Natural killer cell (primary cell): ENCODE data around the gene ACSS3. TPM values are rescaled to one million over a fixed set of nuclear protein-coding genes. Genes with fewer than 3 reads are reported as not detected.

Experiments
- ATAC-seq, 3 donors: fragments of 150-1000 bp in 2 of 3; fragments of 200-7000 bp in 1 of 3; cut with Tn5 transposase; 1 replicate in 1 of 3; 2 replicates in 2 of 3; pipeline ENCODE4 v1.10.0; 2021; ENCODE audit warnings: mild to moderate bottlenecking in 2 of 3, moderate library complexity in 2 of 3
- DNase-seq, 2 donors: peaks; one replicate each; pipeline versions ENCODE4 v3.0.0 to v3.0.0-alpha.2; 2013 to 2021; ENCODE audit warnings: mixed read lengths in 1 of 2
- H3K27ac ChIP-seq: one replicate; pipeline ENCODE4 v1.5.1; 2013; ENCODE audit warnings: mild to moderate bottlenecking, low read length
- H3K27me3 ChIP-seq: one replicate; pipeline ENCODE4 v1.6.1; 2013; ENCODE audit warnings: low read length; ENCODE audit not compliant: control insufficient read depth, insufficient read depth
- H3K36me3 ChIP-seq: one replicate; pipeline ENCODE4 v1.6.1; 2013; ENCODE audit warnings: low read length; ENCODE audit not compliant: control insufficient read depth, insufficient read depth
- H3K4me1 ChIP-seq: one replicate; pipeline ENCODE4 v1.6.1; 2013; ENCODE audit warnings: low read length; ENCODE audit not compliant: control insufficient read depth, insufficient read depth
- H3K4me3 ChIP-seq: one replicate; pipeline ENCODE4 v1.5.1; 2013; ENCODE audit warnings: low read length
- H3K9me3 ChIP-seq: one replicate; pipeline ENCODE4 v1.6.1; 2013; ENCODE audit warnings: low read length; ENCODE audit not compliant: control insufficient read depth, insufficient read depth
- H3K27ac Mint-ChIP-seq, 2 donors: one replicate each; pipeline ENCODE4 v1.8.0; 2022; ENCODE audit warnings: mild to moderate bottlenecking in 2 of 2, mixed read lengths in 2 of 2, moderate library complexity in 1 of 2
- H3K27me3 Mint-ChIP-seq, 2 donors: one replicate each; pipeline ENCODE4 v1.8.0; 2022; ENCODE audit warnings: low read depth in 2 of 2, mixed read lengths in 2 of 2
- H3K36me3 Mint-ChIP-seq: one replicate; pipeline ENCODE4 v1.8.0; 2022; ENCODE audit warnings: mixed read lengths
- H3K4me1 Mint-ChIP-seq, 2 donors: one replicate each; pipeline ENCODE4 v1.8.0; 2022; ENCODE audit warnings: mixed read lengths in 2 of 2
- H3K4me3 Mint-ChIP-seq: one replicate; pipeline ENCODE4 v1.8.0; 2022; ENCODE audit warnings: mild to moderate bottlenecking, moderate library complexity, mixed read lengths
- H3K9me3 Mint-ChIP-seq, 2 donors: one replicate each; pipeline ENCODE4 v1.8.0; 2022; ENCODE audit warnings: mixed read lengths in 2 of 2
- CTCF ChIP-seq: fragments of 200-600 bp; IDR thresholded peaks from one replicate; pipeline ENCODE4 v1.8.0; 2022; ENCODE audit warnings: antibody characterized with exemption
- WGBS: methylation state at CpG from one replicate; pipeline ENCODE4 v1.1.7; 2013; ENCODE audit warnings: missing lambda C conversion rate; ENCODE audit not compliant: insufficient coverage; 5-methylcytosine and 5-hydroxymethylcytosine counted together
- intact Hi-C: fragments of 100-400 bp; cut with micrococcal nuclease; formaldehyde crosslinking; loops from one replicate; pipeline ENCODE4 v1.14.2; 2022
- total RNA-seq, 4 donors: library from RNA; stranded (reverse); fragments of 120-200 nt in 1 of 4; gene quantifications; one replicate each; pipeline versions ENCODE4 v1.2.3 to v1.2.4, GENCODE V29; 2013 to 2022

ACSS3 gene
- total RNA-seq, 3 donors from 2014 or later (not counting 1 experiment from before 2014, with no cell fraction given): 2.9 TPM; not detected in 2

DNA sequence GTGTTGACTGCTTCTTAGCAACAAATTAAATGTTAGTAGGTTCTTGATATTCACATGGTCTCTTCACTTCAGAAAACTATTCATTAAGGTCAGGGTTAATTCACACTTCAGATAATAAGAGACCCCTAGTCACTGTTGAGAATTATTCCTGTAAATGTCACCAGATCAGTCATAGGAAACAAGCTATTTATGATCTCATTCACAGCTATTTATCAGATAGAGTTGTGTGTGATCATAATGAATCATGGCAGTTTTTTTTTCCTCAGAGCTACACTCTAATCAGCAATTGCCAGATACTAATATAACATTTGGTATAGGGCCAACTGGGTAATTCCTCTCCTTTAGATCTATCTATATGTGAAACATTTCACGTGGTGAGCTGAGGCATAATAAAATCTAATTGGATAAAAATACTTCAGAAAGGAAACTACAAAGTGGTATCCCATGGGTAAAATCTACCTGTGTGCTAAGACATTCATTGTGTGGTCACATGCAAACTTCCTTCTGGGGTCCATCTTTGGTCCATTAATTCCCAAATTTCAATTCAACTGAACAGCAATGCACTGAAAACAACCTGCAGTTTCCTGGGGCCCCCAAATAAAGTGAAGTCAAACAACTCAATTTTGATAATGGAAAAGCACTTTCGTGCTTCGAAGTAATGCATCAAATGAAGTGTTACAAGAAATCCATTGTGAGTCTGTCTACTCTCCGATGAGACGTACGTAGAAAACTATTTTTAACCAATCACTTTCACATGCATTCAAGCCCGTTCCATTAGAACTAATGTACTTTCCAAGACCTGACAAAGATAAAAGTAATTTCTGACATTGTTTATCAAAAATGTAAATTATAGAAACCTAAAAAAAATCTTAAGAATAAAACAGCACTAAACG is 197.0 kb downstream of the ACSS3 start:
- Histone ChIP-seq H3K4me3 (no peak overlapping the region), H3K27me3 (no peaks in the 10 kb centered on the region), H3K27ac (no peak overlapping the region), H3K36me3 (no peaks in the 10 kb centered on the region), H3K9me3 (no peaks in the 10 kb centered on the region), H3K4me1 (no peaks in the 10 kb centered on the region)
- no peak for TF ChIP-seq CTCF
- 97% methylated on average over 5 of the region's 8 CpGs for whole genome bisulfite sequencing
- Mint-ChIP-seq H3K4me3 (no peak overlapping the region), H3K9me3 (peaks cover 5 to 7% of the 10 kb centered on the region in 2 donors), H3K4me1 (no peaks in the 10 kb centered on the region), H3K27ac (no peak overlapping the region), H3K36me3 (no peaks in the 10 kb centered on the region), H3K27me3 (no peaks in the 10 kb centered on the region)
- intact Hi-C loops: no loop called here
- DNase-seq: no peak
- ATAC-seq: no peak

- H3K36me3 ChIP-seq: no peaks in the 10 kb centered on the region
- H3K4me3 ChIP-seq: no peak overlapping the region
- Mint-ChIP-seq H3K36me3 (no peaks in the 10 kb centered on the region), H3K27me3 (no peaks in the 10 kb centered on the region), H3K4me3 (no peak overlapping the region), H3K4me1 (no peaks in the 10 kb centered on the region), H3K9me3 (peaks cover 4 to 9% of the 10 kb centered on the region in 2 donors), H3K27ac (no peak overlapping the region)
- H3K27me3 ChIP-seq: no peaks in the 10 kb centered on the region
- no peak for ATAC-seq
- H3K27ac ChIP-seq: no peak overlapping the region
- no peak for DNase-seq
- no peaks in the 10 kb centered on the region for H3K9me3 ChIP-seq
- intact Hi-C loops: no loop called here
- H3K4me1 ChIP-seq: no peaks in the 10 kb centered on the region
- WGBS: 56% methylated on average over 3 of the region's 3 CpGs
- no peak for TF ChIP-seq CTCF
These were observed 206.3 kb downstream of the ACSS3 start for GRCh38 chr12:81284137-81284536.

DNA sequence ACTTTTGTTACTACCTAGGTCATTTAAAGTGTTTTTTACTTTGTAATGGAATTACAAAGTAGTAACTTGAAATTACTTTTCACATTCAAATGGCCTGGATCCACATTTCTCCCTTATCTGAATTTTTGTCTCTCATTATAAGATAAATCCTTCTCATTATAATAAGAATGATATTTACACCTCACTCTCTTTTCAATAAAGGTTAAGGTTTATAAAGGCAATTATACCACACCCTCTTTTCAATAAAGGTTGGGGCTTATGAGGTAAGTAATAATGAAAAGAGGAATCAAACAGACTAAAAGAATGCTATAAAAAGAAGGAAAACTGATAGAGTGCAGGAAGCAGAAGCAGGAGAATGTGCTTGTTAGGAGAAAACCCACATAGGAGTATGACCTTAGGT is 210.8 kb downstream of the ACSS3 start:
- ATAC-seq (no peak), DNase-seq (no peak)
- no peak overlapping the region for H3K27ac ChIP-seq
- intact Hi-C loops: no loop called here
- no peaks in the 10 kb centered on the region for H3K4me1 ChIP-seq
- Mint-ChIP-seq H3K27ac (no peak overlapping the region), H3K27me3 (no peaks in the 10 kb centered on the region), H3K4me3 (no peak overlapping the region), H3K4me1 (no peaks in the 10 kb centered on the region), H3K36me3 (no peaks in the 10 kb centered on the region), H3K9me3 (peaks cover 4 to 7% of the 10 kb centered on the region in 2 donors)
- H3K36me3 ChIP-seq: no peaks in the 10 kb centered on the region
- H3K27me3 ChIP-seq: no peaks in the 10 kb centered on the region
- H3K4me3 ChIP-seq: no peak overlapping the region
- H3K9me3 ChIP-seq: no peaks in the 10 kb centered on the region
- TF ChIP-seq CTCF: no peak
